ENCODE data around the gene C1orf50.

The C1orf50 gene

GRCh38 chr1:42741706-42742105 lies 25.3 kb upstream of the C1orf50 start:
- Histone ChIP-seq H3K4me3 (ENCODE audit: low read length) (no peak overlapping the region), H3K36me3 (ENCODE audit: insufficient read depth, low read length) (peaks cover 15% of the 10 kb centered on the region), H3K4me2 (ENCODE audit: low read length) (no peak overlapping the region), H3K27me3 (ENCODE audit: control insufficient read depth, insufficient read depth, low read length) (no peaks in the 10 kb centered on the region), H3K9ac (ENCODE audit: low read depth, low read length) (no peak overlapping the region), H3K9me3 (replicated peaks; ENCODE audit: low read length) (no peaks in the 10 kb centered on the region), H3K4me1 (ENCODE audit: control insufficient read depth, insufficient read depth, low read length) (no peaks in the 10 kb centered on the region)

- peaks cover 20% of the 10 kb centered on the region for H3K36me3 ChIP-seq (ENCODE audit: insufficient read depth, low read length)
- no peaks in the 10 kb centered on the region for H3K9me3 ChIP-seq (replicated peaks; ENCODE audit: low read length)
- no peak overlapping the region for H3K9ac ChIP-seq (ENCODE audit: low read depth, low read length)
- H3K4me2 ChIP-seq (ENCODE audit: low read length) = no peak overlapping the region
- no peak overlapping the region for H3K4me3 ChIP-seq (ENCODE audit: low read length)
- H3K27me3 ChIP-seq (ENCODE audit: control insufficient read depth, insufficient read depth, low read length) = no peaks in the 10 kb centered on the region
- no peaks in the 10 kb centered on the region for H3K4me1 ChIP-seq (ENCODE audit: control insufficient read depth, insufficient read depth, low read length)
These were observed 24.9 kb upstream of the C1orf50 start for GRCh38 chr1:42742141-42742540.

GRCh38 chr1:42742617-42743316 lies 24.3 kb upstream of the C1orf50 start:
- Histone ChIP-seq H3K27me3 (ENCODE audit: control insufficient read depth, insufficient read depth, low read length) (no peaks in the 10 kb centered on the region), H3K36me3 (ENCODE audit: insufficient read depth, low read length) (peaks cover 25% of the 10 kb centered on the region), H3K4me2 (ENCODE audit: low read length) (no peak overlapping the region), H3K4me1 (ENCODE audit: control insufficient read depth, insufficient read depth, low read length) (no peaks in the 10 kb centered on the region), H3K9me3 (replicated peaks; ENCODE audit: low read length) (no peaks in the 10 kb centered on the region), H3K9ac (ENCODE audit: low read depth, low read length) (no peak overlapping the region), H3K4me3 (ENCODE audit: low read length) (no peak overlapping the region)

GRCh38 chr1:42743317-42744147 lies 23.5 kb upstream of the C1orf50 start:
- Histone ChIP-seq H3K4me3 (ENCODE audit: low read length) (no peak overlapping the region), H3K27me3 (ENCODE audit: control insufficient read depth, insufficient read depth, low read length) (no peaks in the 10 kb centered on the region), H3K4me1 (ENCODE audit: control insufficient read depth, insufficient read depth, low read length) (no peaks in the 10 kb centered on the region), H3K9me3 (replicated peaks; ENCODE audit: low read length) (no peaks in the 10 kb centered on the region), H3K9ac (ENCODE audit: low read depth, low read length) (no peak overlapping the region), H3K4me2 (ENCODE audit: low read length) (no peak overlapping the region), H3K36me3 (ENCODE audit: insufficient read depth, low read length) (peaks cover 33% of the 10 kb centered on the region)

GRCh38 chr1:42744148-42744413 lies 23.0 kb upstream of the C1orf50 start:
- Histone ChIP-seq H3K9me3 (replicated peaks; ENCODE audit: low read length) (no peaks in the 10 kb centered on the region), H3K4me3 (ENCODE audit: low read length) (no peak overlapping the region), H3K9ac (ENCODE audit: low read depth, low read length) (no peak overlapping the region), H3K4me1 (ENCODE audit: control insufficient read depth, insufficient read depth, low read length) (no peaks in the 10 kb centered on the region), H3K27me3 (ENCODE audit: control insufficient read depth, insufficient read depth, low read length) (no peaks in the 10 kb centered on the region), H3K4me2 (ENCODE audit: low read length) (no peak overlapping the region), H3K36me3 (ENCODE audit: insufficient read depth, low read length) (peaks cover 38% of the 10 kb centered on the region)

- H3K9me3 ChIP-seq (replicated peaks; ENCODE audit: low read length) = no peaks in the 10 kb centered on the region
- H3K36me3 ChIP-seq (ENCODE audit: insufficient read depth, low read length) = peaks cover 51% of the 10 kb centered on the region
- H3K27me3 ChIP-seq (ENCODE audit: control insufficient read depth, insufficient read depth, low read length) = no peaks in the 10 kb centered on the region
- no peak overlapping the region for H3K4me3 ChIP-seq (ENCODE audit: low read length)
- no peaks in the 10 kb centered on the region for H3K4me1 ChIP-seq (ENCODE audit: control insufficient read depth, insufficient read depth, low read length)
- no peak overlapping the region for H3K4me2 ChIP-seq (ENCODE audit: low read length)
- no peak overlapping the region for H3K9ac ChIP-seq (ENCODE audit: low read depth, low read length)
These were observed 21.2 kb upstream of the C1orf50 start for GRCh38 chr1:42745851-42746250.

GRCh38 chr1:42746436-42747105 lies 20.5 kb upstream of the C1orf50 start:
- peaks cover 52% of the 10 kb centered on the region for H3K36me3 ChIP-seq (ENCODE audit: insufficient read depth, low read length)

GRCh38 chr1:42747125-42747524 lies 19.9 kb upstream of the C1orf50 start:
- Histone ChIP-seq H3K9me3 (replicated peaks; ENCODE audit: low read length) (no peaks in the 10 kb centered on the region), H3K4me3 (ENCODE audit: low read length) (no peak overlapping the region), H3K4me2 (ENCODE audit: low read length) (no peak overlapping the region), H3K9ac (ENCODE audit: low read depth, low read length) (no peak overlapping the region), H3K4me1 (ENCODE audit: control insufficient read depth, insufficient read depth, low read length) (no peaks in the 10 kb centered on the region), H3K27me3 (ENCODE audit: control insufficient read depth, insufficient read depth, low read length) (no peaks in the 10 kb centered on the region), H3K36me3 (ENCODE audit: insufficient read depth, low read length) (peaks cover 57% of the 10 kb centered on the region)

More at GRCh38 chr1:42746436-42747105, 20.5 kb upstream of the C1orf50 start:
- no peaks in the 10 kb centered on the region for H3K9me3 ChIP-seq (replicated peaks; ENCODE audit: low read length)
- H3K4me2 ChIP-seq (ENCODE audit: low read length) = no peak overlapping the region
- no peaks in the 10 kb centered on the region for H3K27me3 ChIP-seq (ENCODE audit: control insufficient read depth, insufficient read depth, low read length)
- no peaks in the 10 kb centered on the region for H3K4me1 ChIP-seq (ENCODE audit: control insufficient read depth, insufficient read depth, low read length)
- no peak overlapping the region for H3K4me3 ChIP-seq (ENCODE audit: low read length)
- H3K9ac ChIP-seq (ENCODE audit: low read depth, low read length) = no peak overlapping the region

- Histone ChIP-seq H3K9me3 (replicated peaks; ENCODE audit: low read length) (no peaks in the 10 kb centered on the region), H3K36me3 (ENCODE audit: insufficient read depth, low read length) (peaks cover 66% of the 10 kb centered on the region), H3K4me2 (ENCODE audit: low read length) (no peak overlapping the region), H3K27me3 (ENCODE audit: control insufficient read depth, insufficient read depth, low read length) (no peaks in the 10 kb centered on the region), H3K4me1 (ENCODE audit: control insufficient read depth, insufficient read depth, low read length) (peaks cover 4% of the 10 kb centered on the region), H3K9ac (ENCODE audit: low read depth, low read length) (no peak overlapping the region), H3K4me3 (ENCODE audit: low read length) (no peak overlapping the region)
These were observed 19.0 kb upstream of the C1orf50 start for GRCh38 chr1:42748021-42748420.

GRCh38 chr1:42748461-42749410 lies 18.3 kb upstream of the C1orf50 start:
- H3K36me3 ChIP-seq (ENCODE audit: insufficient read depth, low read length) = peaks cover 69% of the 10 kb centered on the region
- no peak overlapping the region for H3K4me2 ChIP-seq (ENCODE audit: low read length)
- no peaks in the 10 kb centered on the region for H3K27me3 ChIP-seq (ENCODE audit: control insufficient read depth, insufficient read depth, low read length)
- no peaks in the 10 kb centered on the region for H3K9me3 ChIP-seq (replicated peaks; ENCODE audit: low read length)
- H3K4me3 ChIP-seq (ENCODE audit: low read length) = no peak overlapping the region
- H3K4me1 ChIP-seq (ENCODE audit: control insufficient read depth, insufficient read depth, low read length) = peaks cover 8% of the 10 kb centered on the region
- H3K9ac ChIP-seq (ENCODE audit: low read depth, low read length) = no peak overlapping the region

GRCh38 chr1:42750041-42750440 lies 17.0 kb upstream of the C1orf50 start:
- Histone ChIP-seq H3K9ac (ENCODE audit: low read depth, low read length) (no peak overlapping the region), H3K36me3 (ENCODE audit: insufficient read depth, low read length) (peaks cover 82% of the 10 kb centered on the region), H3K4me3 (ENCODE audit: low read length) (no peak overlapping the region), H3K4me1 (ENCODE audit: control insufficient read depth, insufficient read depth, low read length) (peaks cover 8% of the 10 kb centered on the region), H3K4me2 (ENCODE audit: low read length) (no peak overlapping the region), H3K9me3 (replicated peaks; ENCODE audit: low read length) (no peaks in the 10 kb centered on the region), H3K27me3 (ENCODE audit: control insufficient read depth, insufficient read depth, low read length) (no peaks in the 10 kb centered on the region)
